ENCODE measurements around the gene FGF9. TPM values are rescaled to one million over a fixed set of nuclear protein-coding genes. Genes with fewer than 3 reads are reported as not detected.

The FGF9 gene
- total RNA-seq = 1 to 10 TPM; 1.3 to 1.4 TPM
- 1 to 10 TPM in 1 of 2 donors, under 1 TPM in 1; 0.05 to 1.7 TPM for polyA plus RNA-seq
- long read RNA-seq, donor 1, full-length matches to known transcripts = 4 of 4 reads
- long read RNA-seq, donor 1, partial matches to known transcripts = 0 of 4 reads
- long read RNA-seq, donor 1, other reads (novel, unspliced or antisense) = 0 of 4 reads
- long read RNA-seq, donor 2 = 0 reads
- long read RNA-seq, donor 3, full-length matches to known transcripts = 2 of 2 reads
- long read RNA-seq, donor 3, partial matches to known transcripts = 0 of 2 reads
- long read RNA-seq, donor 3, other reads (novel, unspliced or antisense) = 0 of 2 reads
- long read RNA-seq, donor 4, full-length matches to known transcripts = 1 of 1 reads
- long read RNA-seq, donor 4, partial matches to known transcripts = 0 of 1 reads
- long read RNA-seq, donor 4, other reads (novel, unspliced or antisense) = 0 of 1 reads
- long read RNA-seq, donor 5, full-length matches to known transcripts = 4 of 4 reads
- long read RNA-seq, donor 5, partial matches to known transcripts = 0 of 4 reads
- long read RNA-seq, donor 5, other reads (novel, unspliced or antisense) = 0 of 4 reads

- ATAC-seq (ENCODE audit: insufficient read depth, low FRiP score) (peak; percentile 93), DNase-seq (peak; percentile 81 to 92 (median 83))
- Histone ChIP-seq H3K9me3 (ENCODE audit: control insufficient read depth in 4 of 4, insufficient read depth in 3 of 4, low read length in 3 of 4) (no peaks in the 10 kb centered on the region), H3K36me3 (ENCODE audit: control insufficient read depth in 4 of 4, insufficient read depth in 4 of 4, low read length in 4 of 4) (no peaks in the 10 kb centered on the region), H3K4me1 (ENCODE audit: control insufficient read depth in 5 of 5, insufficient read depth in 5 of 5, low read length in 5 of 5) (peaks cover 0 to 41% (median 17%) of the 10 kb centered on the region in 5 donors), H3K9ac (ENCODE audit: insufficient read depth in 1 of 2, low read length in 2 of 2) (peak within 1 kb of the TSS in 1 of 2 donors; percentile 46), H3K27me3 (ENCODE audit: control insufficient read depth in 3 of 3, insufficient read depth in 3 of 3, low read length in 2 of 3) (peaks cover 0 to 24% (median 20%) of the 10 kb centered on the region in 3 donors), H3K27ac (ENCODE audit: low read depth in 1 of 2, low read length in 1 of 2) (peak within 1 kb of the TSS; percentile 42 to 49), H3K4me3 (peak within 1 kb of the TSS; percentile 42)
- peak; percentile 1 for TF ChIP-seq CTCF (IDR thresholded peaks at IDR 0.05; ENCODE audit: control extremely low read depth, extremely low read depth)
- 0 to 1% methylated on average over 62 of the region's 62 CpGs for WGBS, 2 donors
Observed at GRCh38 chr13:21670883-21671619, at the start of gene FGF9. FGF9 (plus strand) TSS chr13:21671073; CDS start chr13:21671913, 840 bp downstream.

- Histone ChIP-seq H3K9ac (ENCODE audit: insufficient read depth in 1 of 2, low read length in 2 of 2) (no peak overlapping the region), H3K4me3 (no peak overlapping the region)
- peak; percentile 21 to 58 (median 49) for DNase-seq
Observed at GRCh38 chr13:21625366-21625765, 45.5 kb upstream of the FGF9 start.

GRCh38 chr13:21632196-21632595 lies 38.7 kb upstream of the FGF9 start:
- no peak for TF ChIP-seq CTCF (IDR thresholded peaks at IDR 0.05; ENCODE audit: control extremely low read depth, extremely low read depth)
- Histone ChIP-seq H3K36me3 (ENCODE audit: control insufficient read depth in 4 of 4, insufficient read depth in 4 of 4, low read length in 4 of 4) (no peaks in the 10 kb centered on the region), H3K9ac (ENCODE audit: insufficient read depth in 1 of 2, low read length in 2 of 2) (no peak overlapping the region), H3K4me3 (no peak overlapping the region), H3K27me3 (ENCODE audit: control insufficient read depth in 3 of 3, insufficient read depth in 3 of 3, low read length in 2 of 3) (no peaks in the 10 kb centered on the region), H3K27ac (ENCODE audit: low read depth in 1 of 2, low read length in 1 of 2) (no peak overlapping the region), H3K9me3 (ENCODE audit: control insufficient read depth in 4 of 4, insufficient read depth in 3 of 4, low read length in 3 of 4) (peaks cover 0 to 4% (median 0%) of the 10 kb centered on the region in 4 donors), H3K4me1 (ENCODE audit: control insufficient read depth in 5 of 5, insufficient read depth in 5 of 5, low read length in 5 of 5) (no peaks in the 10 kb centered on the region)
- ATAC-seq (ENCODE audit: insufficient read depth, low FRiP score) (no peak), DNase-seq (no peak)

More at GRCh38 chr13:21625366-21625765, 45.5 kb upstream of the FGF9 start:
- H3K27ac ChIP-seq (ENCODE audit: low read depth in 1 of 2, low read length in 1 of 2) = no peak overlapping the region
- H3K36me3 ChIP-seq (ENCODE audit: control insufficient read depth in 4 of 4, insufficient read depth in 4 of 4, low read length in 4 of 4) = no peaks in the 10 kb centered on the region
- ATAC-seq (ENCODE audit: insufficient read depth, low FRiP score) = peak; percentile 58
- no peaks in the 10 kb centered on the region for H3K9me3 ChIP-seq (ENCODE audit: control insufficient read depth in 4 of 4, insufficient read depth in 3 of 4, low read length in 3 of 4)
- TF ChIP-seq CTCF (IDR thresholded peaks at IDR 0.05; ENCODE audit: control extremely low read depth, extremely low read depth) = no peak
- H3K27me3 ChIP-seq (ENCODE audit: control insufficient read depth in 3 of 3, insufficient read depth in 3 of 3, low read length in 2 of 3) = no peaks in the 10 kb centered on the region
- H3K4me1 ChIP-seq (ENCODE audit: control insufficient read depth in 5 of 5, insufficient read depth in 5 of 5, low read length in 5 of 5) = no peaks in the 10 kb centered on the region
- 53 to 59% methylated on average over 8 of the region's 8 CpGs for WGBS, 2 donors
